ENCODE data around the gene PRXL2B.

DNA sequence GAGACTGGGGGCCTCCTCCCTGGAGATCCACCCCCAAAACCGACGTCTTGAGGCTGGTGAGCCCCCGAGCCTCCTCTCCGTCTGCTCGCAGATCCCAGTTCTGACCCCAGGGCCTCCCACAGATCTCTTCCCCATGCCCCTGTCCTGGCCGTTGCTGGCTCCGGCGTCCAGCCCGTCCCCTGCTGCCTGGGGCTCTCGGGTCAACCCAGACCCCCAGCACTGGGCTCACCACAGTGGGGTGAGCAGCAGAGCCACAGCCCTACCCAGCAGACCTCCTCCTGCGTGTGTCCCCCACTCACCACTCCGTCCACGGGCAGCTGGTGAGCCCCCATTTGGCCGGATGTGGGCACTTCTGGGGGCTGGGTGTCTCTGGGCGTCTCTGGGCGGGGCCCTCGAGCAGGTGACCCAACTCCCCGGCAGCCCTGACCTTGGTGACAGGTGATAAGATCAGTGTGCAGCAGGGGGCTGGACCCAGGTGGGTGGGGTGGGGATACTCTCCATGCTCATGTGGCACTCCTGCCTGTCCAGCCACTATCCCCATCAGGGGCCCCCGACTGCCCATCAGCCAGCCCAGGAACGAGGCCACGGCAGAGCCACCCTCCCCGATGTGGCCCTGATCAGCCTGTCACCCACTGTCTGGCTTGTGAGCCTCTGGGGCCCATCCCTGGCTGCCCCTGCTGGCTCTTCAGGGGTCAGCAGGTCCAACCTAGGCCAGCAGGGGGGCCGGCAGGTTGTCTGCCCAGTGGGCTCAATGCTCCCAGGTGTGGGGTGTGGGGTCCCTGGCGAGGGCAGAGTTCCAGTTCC is 29.7 kb upstream of the PRXL2B start:
- TF ChIP-seq, protein P1, sequence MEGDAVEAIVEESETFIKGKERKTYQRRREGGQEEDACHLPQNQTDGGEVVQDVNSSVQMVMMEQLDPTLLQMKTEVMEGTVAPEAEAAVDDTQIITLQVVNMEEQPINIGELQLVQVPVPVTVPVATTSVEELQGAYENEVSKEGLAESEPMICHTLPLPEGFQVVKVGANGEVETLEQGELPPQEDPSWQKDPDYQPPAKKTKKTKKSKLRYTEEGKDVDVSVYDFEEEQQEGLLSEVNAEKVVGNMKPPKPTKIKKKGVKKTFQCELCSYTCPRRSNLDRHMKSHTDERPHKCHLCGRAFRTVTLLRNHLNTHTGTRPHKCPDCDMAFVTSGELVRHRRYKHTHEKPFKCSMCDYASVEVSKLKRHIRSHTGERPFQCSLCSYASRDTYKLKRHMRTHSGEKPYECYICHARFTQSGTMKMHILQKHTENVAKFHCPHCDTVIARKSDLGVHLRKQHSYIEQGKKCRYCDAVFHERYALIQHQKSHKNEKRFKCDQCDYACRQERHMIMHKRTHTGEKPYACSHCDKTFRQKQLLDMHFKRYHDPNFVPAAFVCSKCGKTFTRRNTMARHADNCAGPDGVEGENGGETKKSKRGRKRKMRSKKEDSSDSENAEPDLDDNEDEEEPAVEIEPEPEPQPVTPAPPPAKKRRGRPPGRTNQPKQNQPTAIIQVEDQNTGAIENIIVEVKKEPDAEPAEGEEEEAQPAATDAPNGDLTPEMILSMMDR (conservative IDR thresholded peaks at IDR 0.05 in 1 of 2, IDR thresholded peaks at IDR 0.05 in 1 of 2; ENCODE audit: extremely low read depth in 1 of 2, insufficient read depth in 1 of 2, low read depth in 1 of 2, low read length in 2 of 2) = peak in 1 of 2 donors; percentile 10
- no peak for TF ChIP-seq EZH2 (IDR thresholded peaks at IDR 0.05; ENCODE audit: borderline replicate concordance, low read length)

Measured in mammary epithelial cell (primary cell).